ENCODE measurements around the gene CNKSR3.
"Not testable (repeated sequence)": the region's sequence is repeated elsewhere in the genome, so short reads cannot be mapped to it uniquely, and the experiment has no call there.

The CNKSR3 gene

DNA sequence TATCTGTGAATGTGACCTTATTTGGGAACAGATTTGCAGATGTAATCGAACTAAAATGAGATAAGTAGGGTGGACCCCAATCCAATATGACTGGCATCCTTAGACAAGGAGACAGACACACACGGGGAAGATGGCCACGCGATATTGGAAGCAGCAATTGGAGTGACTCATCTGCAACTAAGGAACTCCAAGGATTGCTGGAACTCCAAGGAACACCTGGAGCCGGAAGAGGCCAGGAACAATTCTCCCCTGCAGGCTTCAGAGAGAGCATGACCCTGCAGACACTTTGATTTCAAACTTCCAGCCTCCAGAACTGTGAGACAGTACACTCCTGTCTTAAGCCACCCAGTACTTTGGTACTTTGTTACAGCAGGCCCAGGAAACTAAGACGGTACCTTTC lies 19.5 kb upstream of the CNKSR3 start:
- in situ Hi-C loops (cut with HindIII; ENCODE audit: low sequenced_read_pairs): no loop called here

DNA sequence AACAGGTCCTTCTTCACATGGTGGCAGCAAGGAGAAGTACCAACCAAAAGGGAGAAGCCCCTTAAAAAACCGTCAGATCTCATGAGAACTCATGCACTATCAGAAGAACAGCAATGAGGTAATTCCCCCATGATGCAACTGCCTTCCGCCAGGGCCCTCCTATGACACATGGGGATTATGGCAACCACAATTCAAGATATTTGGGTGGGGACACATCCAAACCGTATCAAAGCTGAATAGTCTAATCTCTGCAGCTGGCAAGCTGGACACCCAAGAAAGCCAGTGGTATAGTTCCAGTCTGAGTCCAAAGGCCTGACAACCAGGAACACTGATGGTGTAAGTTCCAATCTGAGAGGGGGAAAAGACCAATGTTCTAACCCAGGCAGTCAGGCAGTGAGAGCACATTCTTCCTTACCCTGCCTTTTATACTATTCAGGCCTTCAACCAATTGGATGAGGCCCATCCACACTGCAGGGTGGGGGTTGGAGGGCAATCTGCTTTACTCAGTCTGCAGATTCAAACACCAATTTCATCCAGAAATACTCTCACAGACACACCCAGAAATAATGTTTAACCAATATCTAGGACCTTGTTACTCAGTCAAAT lies 17.9 kb upstream of the CNKSR3 start:
- in situ Hi-C loops (cut with HindIII; ENCODE audit: low sequenced_read_pairs): no loop called here

DNA sequence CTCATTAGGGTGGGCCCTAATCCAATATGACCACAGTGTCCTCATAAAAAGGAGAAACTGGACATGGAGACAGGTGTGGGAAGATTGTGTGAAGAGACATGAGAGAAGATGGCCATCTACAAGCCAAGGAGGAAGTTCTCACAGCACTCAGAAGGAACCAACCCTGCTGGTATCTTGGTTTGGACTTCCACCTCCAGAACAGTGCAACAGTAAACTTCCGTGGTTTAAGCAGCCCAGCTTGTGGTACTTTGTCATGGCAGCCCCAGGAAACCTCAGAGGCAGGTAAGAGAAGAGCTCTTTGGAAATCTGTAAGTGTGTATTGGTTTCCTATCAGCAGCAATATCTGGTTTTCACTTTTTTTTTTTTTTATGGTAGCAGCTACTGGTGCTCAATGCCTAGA lies 16.5 kb upstream of the CNKSR3 start:
- in situ Hi-C loops (cut with HindIII; ENCODE audit: low sequenced_read_pairs): no loop called here

DNA sequence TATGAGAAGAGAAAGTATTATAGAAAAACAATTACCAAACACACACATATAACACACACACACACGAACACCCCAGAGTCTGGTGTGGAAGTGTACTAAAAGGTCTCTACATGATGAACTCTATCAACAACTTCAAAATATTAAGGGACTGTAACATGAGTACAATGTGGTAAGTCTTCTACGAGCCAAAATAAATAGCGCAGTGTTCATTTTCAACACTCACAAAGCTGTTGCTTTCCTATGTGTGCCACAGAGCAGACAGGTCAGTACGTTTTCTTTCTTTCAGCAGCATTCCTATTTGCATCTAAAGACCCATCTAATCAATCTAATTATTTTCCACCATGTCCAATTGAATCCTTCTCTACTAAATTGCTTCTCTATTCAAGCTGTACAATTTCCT lies 12.1 kb upstream of the CNKSR3 start:
- in situ Hi-C loops (cut with HindIII; ENCODE audit: low sequenced_read_pairs): no loop called here

DNA sequence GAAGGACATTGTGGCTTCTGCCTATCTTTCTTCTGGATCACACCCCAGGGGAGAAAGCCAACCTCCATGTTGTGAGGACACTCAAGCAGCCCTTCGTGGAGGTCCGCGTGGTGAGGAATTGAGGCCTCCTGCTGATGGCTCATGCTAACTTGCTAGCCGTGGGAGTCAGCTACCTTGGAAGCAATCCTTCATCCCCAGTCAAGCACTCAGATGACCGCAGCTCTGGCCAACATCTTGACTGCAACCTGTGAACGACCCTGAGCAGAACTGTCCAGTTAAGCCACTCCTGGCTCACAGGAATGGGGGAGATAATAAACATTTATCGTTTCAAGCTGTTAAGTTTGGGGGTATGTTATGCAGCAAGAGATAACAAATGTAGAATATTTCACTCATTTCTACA lies 10.9 kb upstream of the CNKSR3 start:
- in situ Hi-C loops (cut with HindIII; ENCODE audit: low sequenced_read_pairs): no loop called here

DNA sequence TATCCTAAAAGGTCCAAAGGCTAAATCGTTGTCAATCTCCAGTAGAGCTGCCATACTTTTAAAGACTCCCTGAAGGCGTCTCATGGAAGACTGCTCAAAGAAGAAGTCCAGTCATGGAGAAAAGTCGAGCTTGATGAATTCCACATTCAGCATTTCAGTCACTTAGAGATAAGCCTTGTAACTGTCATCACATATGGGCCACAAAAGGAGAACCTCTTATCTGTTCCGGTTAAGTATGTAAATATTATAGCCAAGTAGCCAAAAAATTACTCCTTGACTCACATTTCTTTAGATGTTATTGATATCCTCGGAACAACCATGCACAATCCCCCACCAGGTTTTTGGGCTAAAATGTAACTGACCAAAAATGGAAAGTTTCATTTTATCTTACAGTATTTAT lies 9.8 kb upstream of the CNKSR3 start:
- in situ Hi-C loops (cut with HindIII; ENCODE audit: low sequenced_read_pairs): no loop called here

DNA sequence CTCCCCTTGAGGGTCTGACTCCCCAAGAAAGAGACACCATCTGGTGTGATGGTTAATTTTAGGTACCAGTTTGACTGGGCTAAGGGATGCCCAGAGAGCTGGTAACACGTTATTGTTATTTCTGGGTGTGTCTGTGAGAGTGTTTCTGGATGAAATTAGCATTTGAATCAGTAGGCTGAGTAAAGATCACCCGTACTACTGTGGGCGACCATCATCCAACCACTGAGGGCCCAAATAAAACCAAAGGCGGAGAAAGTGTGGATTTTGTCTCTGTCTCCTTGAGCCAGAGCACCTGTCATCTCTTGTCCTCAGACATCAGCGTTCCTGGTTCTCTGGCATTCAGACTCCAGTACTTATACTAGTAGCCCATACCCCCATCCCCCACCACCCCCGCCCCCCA lies 7.9 kb upstream of the CNKSR3 start:
- in situ Hi-C loops (cut with HindIII; ENCODE audit: low sequenced_read_pairs): no loop called here

DNA sequence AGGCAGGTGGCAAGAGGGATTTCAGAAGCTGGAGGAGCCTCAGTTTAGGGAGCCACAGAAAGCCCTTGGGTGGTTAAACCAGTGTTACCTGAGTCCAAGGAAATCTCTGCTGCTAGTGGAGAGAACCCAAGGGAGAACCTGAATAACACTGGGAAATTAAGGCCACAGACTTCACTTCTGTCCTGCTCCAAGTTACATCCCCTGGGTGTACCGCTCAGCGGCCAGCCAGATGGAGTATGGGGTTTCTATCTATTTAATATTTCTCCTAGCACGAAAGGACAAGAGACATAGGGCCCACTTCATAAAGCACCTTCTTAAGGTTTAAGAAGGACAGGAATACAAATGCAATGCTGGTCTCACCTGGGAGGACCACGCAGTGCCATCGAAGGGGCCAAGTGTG lies 5.8 kb upstream of the CNKSR3 start:
- in situ Hi-C loops (cut with HindIII; ENCODE audit: low sequenced_read_pairs): no loop called here

DNA sequence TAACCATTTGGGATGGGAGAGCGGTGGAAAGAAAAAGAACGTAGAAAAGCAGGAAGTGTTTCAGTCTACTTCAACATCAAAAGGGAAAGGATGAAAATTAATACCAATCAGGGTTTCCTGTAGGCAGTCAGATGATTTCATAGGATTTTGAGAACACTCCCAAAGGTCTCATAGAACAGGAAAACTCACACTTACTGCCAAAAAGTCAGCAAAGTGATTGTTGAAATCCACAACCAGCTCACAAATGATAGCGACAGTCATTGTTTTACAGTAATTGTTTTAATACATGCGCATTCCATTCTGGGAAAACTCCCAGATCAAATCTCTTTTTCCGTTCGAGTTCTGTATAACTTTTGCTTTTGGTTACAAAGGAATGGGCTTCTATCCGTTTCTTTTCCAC lies 5.3 kb upstream of the CNKSR3 start:
- in situ Hi-C loops (cut with HindIII; ENCODE audit: low sequenced_read_pairs): no loop called here

DNA sequence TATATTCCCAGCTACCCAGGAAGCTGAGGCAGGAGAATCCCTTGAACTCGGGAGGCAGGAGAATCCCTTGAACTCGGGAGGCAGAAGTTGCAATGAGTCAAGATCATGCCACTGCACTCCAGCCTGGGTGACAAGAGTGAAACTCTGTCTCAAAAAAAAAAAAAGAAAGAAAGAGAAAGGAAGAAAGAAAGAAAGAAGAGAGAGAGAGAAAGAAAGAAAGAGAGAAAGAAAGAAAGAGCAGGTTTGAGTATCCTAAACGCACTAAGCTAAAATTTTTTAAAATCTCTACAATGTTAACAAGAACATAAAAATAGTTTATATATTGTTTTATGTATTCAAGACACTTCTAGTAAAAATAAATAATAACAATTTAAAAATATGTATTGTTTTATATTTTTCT lies 4.6 kb upstream of the CNKSR3 start:
- in situ Hi-C loops (cut with HindIII; ENCODE audit: low sequenced_read_pairs): not testable (repeated sequence)

DNA sequence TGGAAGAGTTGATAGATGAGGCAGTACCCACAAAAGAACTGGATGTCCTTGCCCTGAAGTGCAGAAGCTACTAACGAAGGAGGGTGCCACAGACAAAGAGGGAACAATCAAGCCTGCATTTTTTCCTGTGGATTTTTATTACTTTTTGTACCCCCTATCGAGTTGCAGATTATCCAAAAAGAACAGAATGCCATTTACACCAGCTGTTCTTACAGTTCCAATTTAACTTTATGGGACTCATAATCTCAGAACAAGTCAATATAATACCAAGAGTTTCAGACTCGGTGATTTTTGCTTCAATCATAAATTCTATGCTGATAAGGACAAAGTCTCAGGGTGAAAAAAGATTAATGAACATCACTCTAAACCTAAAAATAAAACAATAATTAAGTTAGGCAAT lies 4.0 kb upstream of the CNKSR3 start:
- in situ Hi-C loops (cut with HindIII; ENCODE audit: low sequenced_read_pairs): no loop called here

DNA sequence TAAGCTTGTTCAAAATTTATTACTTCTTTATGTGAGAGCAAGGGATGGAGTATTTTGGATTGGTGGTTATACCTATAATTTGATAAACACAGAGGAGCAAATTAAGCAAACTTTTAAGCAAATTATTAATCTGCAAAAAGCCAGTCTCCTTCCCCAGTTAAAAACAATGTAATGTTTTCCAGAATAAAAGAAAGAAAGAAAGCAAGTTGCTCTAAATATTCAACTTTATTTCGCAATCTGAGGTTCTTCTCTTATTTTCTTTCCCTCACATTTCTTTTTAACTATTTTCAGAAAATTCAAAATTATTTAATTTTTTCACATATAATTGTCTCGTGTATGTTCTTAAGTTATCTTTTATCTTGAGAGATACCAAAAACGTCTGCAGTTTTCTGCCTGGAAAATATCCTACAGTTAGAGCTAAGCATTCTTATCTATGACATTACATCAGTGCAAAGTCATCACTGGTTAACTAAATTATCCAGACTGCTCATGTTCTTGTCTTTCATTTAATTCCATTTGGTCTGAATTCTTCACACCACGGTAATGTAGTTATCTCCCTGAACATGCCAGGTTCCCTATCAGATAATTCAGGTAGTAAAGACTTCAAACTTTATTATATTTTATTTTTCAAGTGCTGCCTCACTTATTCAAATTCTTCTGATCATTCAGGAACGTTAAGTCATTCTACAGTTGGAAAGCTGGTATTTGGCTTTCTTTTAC lies 3.3 kb upstream of the CNKSR3 start:
- in situ Hi-C loops (cut with HindIII; ENCODE audit: low sequenced_read_pairs): no loop called here

DNA sequence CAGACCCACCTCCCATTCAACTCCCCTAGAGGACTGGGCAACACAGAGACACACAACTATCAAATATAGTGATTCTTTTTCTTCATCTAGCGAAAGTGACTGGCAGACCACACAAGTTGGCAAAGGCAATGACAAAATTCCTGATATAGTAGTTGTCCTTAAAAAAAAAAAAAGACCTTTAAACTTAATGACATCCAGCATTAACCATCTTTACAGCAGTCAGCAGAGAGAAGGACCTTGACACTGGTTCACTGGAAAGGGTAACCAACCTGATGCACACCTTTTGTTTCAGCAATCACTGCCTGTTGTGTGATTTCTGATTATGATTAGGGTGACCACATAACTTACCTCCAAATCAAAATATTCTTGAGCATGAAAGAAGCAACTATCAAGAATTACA lies 1.7 kb upstream of the CNKSR3 start:
- in situ Hi-C loops (cut with HindIII; ENCODE audit: low sequenced_read_pairs): no loop called here

DNA sequence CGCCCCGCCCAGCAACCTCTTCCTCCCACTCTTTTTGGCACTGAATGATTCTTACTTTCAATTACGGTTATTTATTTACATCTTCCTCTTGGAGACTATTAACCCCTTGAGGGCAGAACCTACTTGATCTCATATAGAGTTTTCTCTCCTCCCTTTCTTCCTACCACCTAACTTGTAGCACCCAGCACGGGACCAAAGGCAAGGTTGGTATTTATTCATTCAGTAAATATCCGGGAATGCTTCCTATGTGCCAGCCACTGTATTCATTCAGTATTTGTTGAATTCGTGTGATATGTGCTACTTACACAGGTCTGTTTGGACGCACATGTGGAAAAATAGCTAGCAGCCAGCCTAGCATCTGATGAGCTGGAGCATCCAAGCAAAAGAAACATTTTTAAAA lies 1.3 kb upstream of the CNKSR3 start:
- in situ Hi-C loops (cut with HindIII; ENCODE audit: low sequenced_read_pairs): no loop called here

DNA sequence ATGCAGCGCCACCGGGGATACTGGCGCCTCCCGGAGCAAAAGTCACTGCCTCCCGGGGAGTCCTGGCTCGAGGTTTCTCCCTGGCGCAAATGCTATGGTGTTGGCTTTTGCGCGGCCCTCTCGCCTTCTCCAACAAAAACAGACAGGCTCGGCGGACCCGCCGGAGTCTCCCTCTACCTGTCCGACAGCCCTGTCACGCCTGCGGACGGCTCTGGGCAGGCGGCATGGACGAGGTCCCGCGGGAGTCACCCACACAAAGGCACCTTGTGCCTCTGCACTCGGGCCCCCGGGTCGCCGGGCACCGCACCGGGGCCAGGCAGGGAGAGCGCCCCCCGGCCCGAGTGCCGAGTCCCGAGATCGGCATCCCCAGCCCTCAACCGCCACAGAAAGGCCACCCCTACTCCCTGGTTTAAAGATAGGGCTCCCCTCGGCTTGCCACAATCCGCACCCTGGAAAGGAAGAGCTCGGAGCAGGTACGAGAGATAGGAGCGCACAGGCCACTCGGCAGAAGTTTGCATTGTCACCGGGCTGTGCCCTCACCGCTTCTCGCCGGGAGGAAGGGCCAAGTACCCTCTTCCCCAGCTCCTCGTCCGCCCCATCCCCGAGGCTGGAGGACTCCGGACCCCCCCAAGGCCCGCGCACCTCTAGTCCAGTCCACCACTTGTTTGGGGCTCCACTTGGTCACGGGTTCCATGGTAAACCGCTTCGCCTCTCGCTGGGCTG lies 903 bp downstream of the CNKSR3 start:
- in situ Hi-C loops (cut with HindIII; ENCODE audit: low sequenced_read_pairs): no loop called here

DNA sequence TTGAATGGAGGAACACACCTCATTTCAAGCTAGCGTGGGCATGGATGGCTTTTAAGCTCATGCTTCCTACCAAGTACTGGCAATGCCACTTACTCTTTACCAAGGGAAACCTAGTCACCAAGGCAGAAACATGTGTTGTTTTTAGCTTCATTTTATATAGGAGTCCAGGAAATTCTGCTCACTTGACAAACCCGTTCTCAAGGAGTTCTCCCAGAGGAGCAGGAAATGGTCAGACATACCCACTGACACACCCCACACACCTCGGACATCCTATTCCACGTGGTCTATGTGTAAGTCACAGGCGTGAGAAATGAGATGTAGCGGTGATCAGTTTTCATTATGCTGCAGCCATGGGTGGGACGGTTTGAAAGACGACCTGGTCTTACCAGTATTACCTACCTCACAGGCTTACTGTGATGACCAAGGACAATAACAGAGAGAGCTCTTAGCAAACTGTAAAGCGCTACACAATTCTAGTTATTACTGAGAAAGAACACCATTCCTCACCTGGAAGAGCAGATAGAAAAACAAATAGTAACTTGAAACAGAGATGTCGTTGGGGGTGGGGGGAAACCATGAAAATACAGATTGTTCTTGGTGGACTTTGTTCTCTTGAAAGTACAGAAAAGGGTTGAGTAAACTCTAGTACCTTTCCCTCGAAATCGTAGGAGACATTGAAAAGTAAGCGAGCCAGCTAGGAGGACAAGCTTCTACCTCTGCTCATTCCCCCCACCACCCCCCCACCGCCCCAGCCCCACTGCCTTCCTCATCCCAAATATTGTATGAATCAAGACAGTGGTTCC lies 1.7 kb downstream of the CNKSR3 start:
- in situ Hi-C loops (cut with HindIII; ENCODE audit: low sequenced_read_pairs): no loop called here

DNA sequence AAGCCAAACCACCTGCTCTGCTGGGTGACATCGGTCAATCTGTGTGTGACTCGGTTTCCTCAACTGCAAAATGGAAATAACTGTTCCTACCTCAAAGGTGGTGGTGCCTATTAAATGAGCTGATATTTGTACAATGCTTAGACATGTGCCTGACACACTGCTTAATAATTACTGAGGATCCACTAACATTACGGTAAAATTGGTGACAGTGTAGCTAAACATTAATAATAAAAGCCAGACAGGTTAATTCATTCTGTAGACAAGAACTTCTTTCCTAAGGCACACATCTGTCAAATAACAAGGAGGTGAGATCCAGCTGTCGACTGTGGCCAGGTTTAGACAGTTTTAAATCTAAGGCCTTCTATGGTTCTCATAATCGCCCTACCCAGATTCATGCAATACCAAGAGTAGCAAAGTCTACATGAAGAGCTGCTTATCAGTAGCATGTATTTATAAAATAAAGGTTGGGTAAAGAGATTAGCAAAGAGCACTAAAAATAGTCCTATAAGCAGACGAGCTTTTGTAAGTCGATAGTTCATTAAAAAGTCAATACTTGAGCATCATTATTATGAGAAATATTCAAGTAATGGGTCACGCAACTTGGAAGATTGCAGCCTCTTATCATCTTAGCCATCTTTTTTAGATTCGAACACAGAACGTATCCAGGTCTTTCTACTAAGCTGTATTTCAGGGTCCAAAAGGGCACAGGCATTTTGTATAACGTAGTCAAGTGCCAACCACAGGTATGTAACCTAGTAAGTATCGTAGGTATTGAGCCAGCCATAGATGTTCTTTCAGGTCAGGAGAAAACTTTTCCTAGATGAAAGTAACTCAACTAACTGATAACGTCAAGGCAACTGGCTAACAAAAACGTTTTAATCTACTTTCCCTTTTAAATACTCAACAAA lies 3.2 kb downstream of the CNKSR3 start:
- in situ Hi-C loops (cut with HindIII; ENCODE audit: low sequenced_read_pairs): no loop called here

DNA sequence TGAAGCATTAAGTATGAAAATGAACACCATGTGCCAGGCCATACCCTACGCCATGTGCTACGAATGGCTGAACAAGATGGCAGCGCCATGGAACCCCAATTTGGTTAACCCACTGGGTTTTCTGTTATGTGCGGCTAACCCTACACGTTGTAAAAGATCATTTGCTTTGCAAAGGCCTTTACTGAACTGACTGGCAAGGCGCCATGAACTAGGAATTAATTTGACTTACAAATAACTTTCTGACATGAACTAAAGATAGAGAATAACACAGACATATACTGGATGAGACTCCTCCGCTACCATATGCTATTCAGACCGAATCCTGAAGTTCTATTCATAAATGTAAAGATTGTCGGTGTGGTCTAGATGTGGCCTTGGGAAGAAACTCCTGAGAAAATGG lies 3.9 kb downstream of the CNKSR3 start:
- in situ Hi-C loops (cut with HindIII; ENCODE audit: low sequenced_read_pairs): no loop called here

DNA sequence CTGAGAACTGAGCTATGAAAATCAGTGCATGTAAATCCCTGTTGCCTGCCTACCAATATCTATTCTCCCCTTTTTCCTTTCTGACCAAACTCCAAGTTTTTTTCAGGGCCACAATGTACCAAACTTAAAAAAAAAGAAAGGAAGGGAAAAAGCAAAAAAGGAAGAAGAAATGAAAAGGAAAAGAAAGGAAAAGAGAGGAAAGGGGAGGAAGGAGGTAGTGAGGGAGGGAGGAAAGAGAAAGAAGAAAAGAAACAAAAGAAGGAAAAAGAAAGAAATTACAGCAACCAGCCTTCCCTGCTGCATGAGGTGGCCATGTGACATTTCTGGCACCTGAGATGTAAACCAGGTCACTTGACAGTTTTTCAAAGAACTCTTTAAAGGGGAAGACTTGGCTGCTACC lies 4.4 kb downstream of the CNKSR3 start:
- in situ Hi-C loops (cut with HindIII; ENCODE audit: low sequenced_read_pairs): no loop called here

DNA sequence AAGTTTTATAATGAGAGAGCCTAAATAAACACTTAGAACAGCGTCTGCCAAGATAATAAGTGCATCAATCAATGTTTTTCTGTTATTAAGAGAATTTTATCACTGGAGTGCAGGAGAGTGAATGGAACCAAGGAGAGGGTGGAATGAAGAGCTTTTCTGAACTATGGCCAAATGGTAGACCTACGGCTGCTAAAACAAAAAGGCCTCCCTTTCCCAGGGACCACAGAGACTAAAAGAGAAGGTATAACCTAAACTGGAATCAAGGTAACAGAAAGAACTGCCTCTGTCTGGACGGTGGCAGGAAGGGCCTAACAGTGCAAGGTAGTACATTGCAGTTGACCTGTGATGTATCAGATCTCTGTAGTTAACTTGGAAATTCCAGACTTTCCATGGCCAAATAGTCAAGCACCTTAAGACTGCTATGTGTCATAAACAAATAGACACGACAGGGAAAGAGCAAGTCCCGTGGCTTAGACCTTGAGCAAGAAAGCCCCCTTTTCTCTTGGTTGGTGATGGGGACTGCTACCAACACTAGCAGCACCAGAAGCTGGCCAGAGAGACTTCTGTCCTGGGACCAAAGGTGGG lies 5.5 kb downstream of the CNKSR3 start:
- in situ Hi-C loops (cut with HindIII; ENCODE audit: low sequenced_read_pairs): no loop called here
